PC-3 (cell line): ENCODE data around the gene NSUN3. TPM values are rescaled to one million over a fixed set of nuclear protein-coding genes. Genes with fewer than 3 reads are reported as not detected.

Experiments
- ATAC-seq: fragments of 200-7000 bp; cut with Tn5 transposase; 2 replicates; pipeline ENCODE4 v1.9.1; 2020; ENCODE audit warnings: mild to moderate bottlenecking, moderate library complexity
- BruUV-seq: library from RNA; stranded (reverse); fragments of 400-500 nt; replicated peaks from 2 replicates; lab custom pipeline; 2021; lab: Mats Ljungman, UMichigan
- CTCF ChIA-PET: fragments of 300-600 bp; sonication (Branson Sonifier 250); formaldehyde crosslinking; loops from one replicate; lab custom pipeline; 2022; ENCODE audit warnings: antibody characterized with exemption; lab: Charles Lee
- POLR2A ChIA-PET: fragments of 300-600 bp; sonication (Branson Sonifier 250); formaldehyde crosslinking; loops from one replicate; lab custom pipeline; 2022; ENCODE audit warnings: antibody characterized with exemption; ENCODE audit not compliant: unreplicated experiment; lab: Charles Lee
- DNase-seq: peaks from one replicate; pipeline ENCODE4 v3.0.0-alpha.2; 2015
- H2AFZ ChIP-seq: fragments of 300-600 bp; sonication (generic); 2 replicates; pipeline ENCODE4 v1.6.0; 2016; ENCODE audit warnings: antibody characterized with exemption, low read length
- H3F3A ChIP-seq: fragments of 300-600 bp; sonication (generic); one replicate; pipeline ENCODE4 v1.6.0; 2017; ENCODE audit warnings: antibody characterized with exemption, low read length, control low read depth, mild to moderate bottlenecking; ENCODE audit not compliant: unreplicated experiment
- H3K27ac ChIP-seq: fragments of 300-600 bp; sonication (generic); 2 replicates; pipeline ENCODE4 v1.5.1; 2016; ENCODE audit warnings: mild to moderate bottlenecking, low read length
- H3K27me3 ChIP-seq: fragments of 300-600 bp; sonication (generic); 2 replicates; pipeline ENCODE4 v1.6.1; 2016; ENCODE audit warnings: low read length, mixed read lengths
- H3K36me3 ChIP-seq: fragments of 300-600 bp; sonication (generic); 2 replicates; pipeline ENCODE4 v1.6.1; 2016; ENCODE audit warnings: low read depth, mixed run types, low read length, mixed read lengths
- H3K4me1 ChIP-seq: fragments of 300-600 bp; sonication (generic); 2 replicates; pipeline ENCODE4 v1.5.1; 2016; ENCODE audit warnings: low read length; ENCODE audit not compliant: insufficient read depth
- H3K4me2 ChIP-seq: fragments of 300-600 bp; sonication (generic); 2 replicates; pipeline ENCODE4 v1.6.0; 2016; ENCODE audit warnings: low read length
- H3K4me3 ChIP-seq: fragments of 300-600 bp; sonication (generic); 2 replicates; pipeline ENCODE4 v1.5.1; 2016; ENCODE audit warnings: mild to moderate bottlenecking, low read length, mixed read lengths
- H3K79me2 ChIP-seq: fragments of 300-600 bp; sonication (generic); 2 replicates; pipeline ENCODE4 v1.6.1; 2017; ENCODE audit warnings: low read length, mixed read lengths
- H3K9ac ChIP-seq: fragments of 300-600 bp; sonication (generic); 2 replicates; pipeline ENCODE4 v1.6.0; 2016; ENCODE audit warnings: mild to moderate bottlenecking, low read length
- H3K9me2 ChIP-seq: fragments of 300-600 bp; sonication (generic); replicated peaks from 2 replicates; pipeline ENCODE4 v1.6.1; 2016; ENCODE audit warnings: mixed run types, low read length, mixed read lengths
- H3K9me3 ChIP-seq: fragments of 300-600 bp; sonication (generic); 2 replicates; pipeline ENCODE4 v1.6.1; 2016; ENCODE audit warnings: low read length, mixed read lengths
- H4K20me1 ChIP-seq: fragments of 300-600 bp; sonication (generic); 2 replicates; pipeline ENCODE4 v1.6.1; 2016; ENCODE audit warnings: low read length, mixed read lengths
- CTCF ChIP-seq: fragments of 300-600 bp; sonication (generic); conservative IDR thresholded peaks from 2 replicates; pipeline ENCODE4 v1.5.1; 2017; ENCODE audit warnings: antibody characterized with exemption, low read depth, mild to moderate bottlenecking, low read length
- EZH2 ChIP-seq: fragments of 300-600 bp; sonication (generic); IDR thresholded peaks from one replicate; pipeline ENCODE4 v1.6.1; 2017; ENCODE audit warnings: antibody characterized with exemption, mild to moderate bottlenecking, low read length; ENCODE audit not compliant: unreplicated experiment
- EZH2phosphoT487 ChIP-seq: fragments of 300-600 bp; sonication (generic); IDR thresholded peaks from 2 replicates; pipeline ENCODE4 v1.6.1; 2018; ENCODE audit warnings: mild to moderate bottlenecking, antibody characterized with exemption, low read length, borderline replicate concordance
- intact Hi-C: fragments of 100-400 bp; cut with micrococcal nuclease; formaldehyde crosslinking; loops from 2 replicates; pipeline ENCODE4 v1.9.0; 2023
- total RNA-seq: library from RNA; depleted of rRNA; stranded (reverse); fragments of >200 nt; gene quantifications from 2 replicates; pipeline ENCODE4 v1.2.3, GENCODE V29; 2014

Gene NSUN3
- total RNA-seq, 1 experiment from 2014 or later: 4.4 TPM

DNA sequence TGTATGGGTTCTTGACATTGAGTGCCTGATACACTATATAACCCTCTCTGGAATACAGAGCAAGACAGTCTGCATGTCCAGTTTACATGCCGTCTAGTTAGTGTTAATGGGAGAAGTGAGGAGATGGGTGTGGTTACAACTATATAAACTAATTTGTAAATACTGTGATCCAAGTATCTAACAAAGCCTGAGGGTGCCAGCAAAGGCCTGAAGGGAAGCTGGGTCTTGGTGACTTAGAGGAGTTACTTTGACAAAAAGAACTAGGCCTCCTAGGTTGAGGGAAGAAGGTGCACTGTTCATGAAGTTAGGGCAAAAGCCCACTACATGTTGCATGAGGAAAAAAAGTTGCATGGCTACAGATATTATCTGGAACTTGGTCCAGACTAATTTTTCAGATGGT is 2.3 kb downstream of the NSUN3 start:
- ChIA-PET CTCF (no interaction called here), POLR2A (no interaction called here)
- DNase-seq (no peak), ATAC-seq (no peak)
- peaks cover 23% of the 10 kb centered on the region for H3K79me2 ChIP-seq
- no peak overlapping the region for H3K27ac ChIP-seq
- no peaks in the 10 kb centered on the region for H3K9me3 ChIP-seq
- no peaks in the 10 kb centered on the region for H3F3A ChIP-seq
- no peak overlapping the region; the same call in 1 of the 2 replicates for H3K4me3 ChIP-seq
- H3K4me1 ChIP-seq: peaks cover 18% of the 10 kb centered on the region
- 0 out of 2 replicates have a peak, but pooled peaks cover 7% of the 10 kb centered on the region for H3K36me3 ChIP-seq
- no TSS peak for BruUV-seq
- peak overlapping the region; percentile 30 for H3K4me2 ChIP-seq
- no peak overlapping the region for H2AFZ ChIP-seq
- no peaks in the 10 kb centered on the region for H4K20me1 ChIP-seq
- H3K9ac ChIP-seq: no peak overlapping the region
- intact Hi-C loops: loop anchor here (5.0 kb wide), 1 partner anchor 223 kb away; no protein-coding TSS in a partner anchor
- no peaks in the 10 kb centered on the region for H3K27me3 ChIP-seq
- H3K9me2 ChIP-seq: no peaks in the 10 kb centered on the region
- TF ChIP-seq EZH2phosphoT487 (no peak), EZH2 (no peak), CTCF (no peak)

- POLR2A ChIA-PET: no interaction called here
- TF ChIP-seq EZH2 (no peak), CTCF (no peak), EZH2phosphoT487 (no peak)
- no TSS peak for BruUV-seq
Observed at GRCh38 chr3:94065819-94066480, 3.1 kb downstream of the NSUN3 start.

More at GRCh38 chr3:94065819-94066480, 3.1 kb downstream of the NSUN3 start:
- H4K20me1 ChIP-seq: no peaks in the 10 kb centered on the region
- H2AFZ ChIP-seq: no peak overlapping the region
- H3F3A ChIP-seq: no peaks in the 10 kb centered on the region
- H3K27ac ChIP-seq: no peak overlapping the region
- H3K9ac ChIP-seq: no peak overlapping the region
- H3K4me1 ChIP-seq: peaks cover 18% of the 10 kb centered on the region
- no peaks in the 10 kb centered on the region for H3K27me3 ChIP-seq
- 0 out of 2 replicates have a peak, but pooled peaks cover 7% of the 10 kb centered on the region for H3K36me3 ChIP-seq
- H3K4me2 ChIP-seq: no peak overlapping the region
- no peaks in the 10 kb centered on the region for H3K9me2 ChIP-seq
- DNase-seq (no peak), ATAC-seq (no peak)
- CTCF ChIA-PET: no interaction called here
- intact Hi-C loops: loop anchor here (5.0 kb wide), 1 partner anchor 224 kb away; no protein-coding TSS in a partner anchor
- H3K4me3 ChIP-seq: no peak overlapping the region
- H3K9me3 ChIP-seq: no peaks in the 10 kb centered on the region
- peaks cover 23% of the 10 kb centered on the region for H3K79me2 ChIP-seq
